Measurements from ENCODE around the gene ID2.

DNA sequence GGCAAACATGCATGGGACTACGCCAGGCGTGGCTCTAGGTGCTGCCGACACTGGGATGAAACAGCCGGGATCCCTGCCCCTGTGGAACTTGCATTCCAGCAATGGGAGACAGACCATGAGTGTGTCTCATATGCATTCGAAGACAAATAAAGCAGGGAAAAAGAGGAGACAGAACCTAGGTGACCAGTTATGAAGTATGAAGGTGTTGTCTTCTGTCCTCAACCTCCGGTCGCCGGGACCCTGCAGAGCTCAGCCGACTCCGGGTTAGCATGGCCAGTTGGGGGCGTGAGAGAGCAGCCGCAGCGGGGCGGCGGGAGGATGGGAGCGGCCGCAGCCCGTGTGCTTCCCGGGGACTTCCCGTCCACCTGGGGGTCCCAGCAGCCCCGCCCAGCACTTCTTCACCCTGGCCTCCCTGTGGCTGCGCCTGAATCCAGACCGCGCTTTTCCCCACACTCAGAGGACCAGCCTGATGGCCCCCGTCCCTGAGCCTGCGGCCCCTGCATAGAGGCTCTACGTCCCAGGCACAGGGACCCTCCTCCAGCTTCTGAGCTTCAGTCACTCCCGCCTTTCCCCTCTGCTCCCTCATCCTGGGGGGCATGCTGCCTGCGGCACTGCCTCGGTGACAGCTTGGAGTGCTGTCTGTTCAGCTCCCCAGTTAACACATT lies 11.4 kb downstream of the ID2 start:
- TF ChIP-seq POLR2AphosphoS5 (IDR thresholded peaks at IDR 0.05) = no peak
- TF ChIP-seq, protein P1, sequence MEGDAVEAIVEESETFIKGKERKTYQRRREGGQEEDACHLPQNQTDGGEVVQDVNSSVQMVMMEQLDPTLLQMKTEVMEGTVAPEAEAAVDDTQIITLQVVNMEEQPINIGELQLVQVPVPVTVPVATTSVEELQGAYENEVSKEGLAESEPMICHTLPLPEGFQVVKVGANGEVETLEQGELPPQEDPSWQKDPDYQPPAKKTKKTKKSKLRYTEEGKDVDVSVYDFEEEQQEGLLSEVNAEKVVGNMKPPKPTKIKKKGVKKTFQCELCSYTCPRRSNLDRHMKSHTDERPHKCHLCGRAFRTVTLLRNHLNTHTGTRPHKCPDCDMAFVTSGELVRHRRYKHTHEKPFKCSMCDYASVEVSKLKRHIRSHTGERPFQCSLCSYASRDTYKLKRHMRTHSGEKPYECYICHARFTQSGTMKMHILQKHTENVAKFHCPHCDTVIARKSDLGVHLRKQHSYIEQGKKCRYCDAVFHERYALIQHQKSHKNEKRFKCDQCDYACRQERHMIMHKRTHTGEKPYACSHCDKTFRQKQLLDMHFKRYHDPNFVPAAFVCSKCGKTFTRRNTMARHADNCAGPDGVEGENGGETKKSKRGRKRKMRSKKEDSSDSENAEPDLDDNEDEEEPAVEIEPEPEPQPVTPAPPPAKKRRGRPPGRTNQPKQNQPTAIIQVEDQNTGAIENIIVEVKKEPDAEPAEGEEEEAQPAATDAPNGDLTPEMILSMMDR (IDR thresholded peaks at IDR 0.05) = peak; percentile 6 to 38 (median 33)
- TF ChIP-seq POLR2A (IDR thresholded peaks at IDR 0.05) = no peak

Measured in breast epithelium (tissue), 3 donors.